SK-N-MC (cell line): ENCODE measurements around the gene PDP2.

Source experiments
- DNase-seq: peaks from one replicate; pipeline ENCODE4 v3.0.0-alpha.2; 2011; ENCODE audit warnings: low read depth, low spot score
- H3K27ac ChIP-seq: fragments of 200-600 bp; sonication (generic); 2 replicates; pipeline ENCODE4 v1.5.1; 2016; ENCODE audit warnings: mixed run types
- H3K36me3 ChIP-seq: fragments of 200-600 bp; sonication (generic); 2 replicates; pipeline ENCODE4 v1.6.1; 2017; ENCODE audit warnings: antibody characterized with exemption, low read length, mixed read lengths; ENCODE audit not compliant: insufficient read depth
- H3K4me3 ChIP-seq: fragments of 200-600 bp; sonication (generic); 2 replicates; pipeline ENCODE4 v1.5.1; 2016
- H3K9ac ChIP-seq: fragments of 200-600 bp; sonication (generic); 2 replicates; pipeline ENCODE4 v1.8.0; 2017; ENCODE audit warnings: mixed run types, mixed read lengths; ENCODE audit not compliant: insufficient read length
- H3K9me3 ChIP-seq: fragments of 200-600 bp; sonication (generic); 2 replicates; pipeline ENCODE4 v1.6.1; 2017; ENCODE audit warnings: low read depth, mild to moderate bottlenecking, antibody characterized with exemption, low read length, moderate library complexity, mixed read lengths
- EZH2 ChIP-seq: fragments of 200-600 bp; sonication (generic); IDR thresholded peaks from one replicate; pipeline ENCODE4 v1.6.1; 2017; ENCODE audit warnings: antibody characterized with exemption
- FOXP2 ChIP-seq: optimal IDR thresholded peaks from 2 replicates; pipeline ENCODE3; 2011; ENCODE audit warnings: mild to moderate bottlenecking, moderate library complexity; ENCODE audit not compliant: insufficient read depth; ENCODE audit errors: extremely low read length, control extremely low read depth
- POLR2AphosphoS5 ChIP-seq: IDR thresholded peaks from 2 replicates; pipeline ENCODE4 v1.6.1; 2012; ENCODE audit warnings: mild to moderate bottlenecking, low read depth, low read length, borderline replicate concordance

The PDP2 gene

GRCh38 chr16:66850115-66850815, 30.1 kb upstream of the PDP2 start:
- Histone ChIP-seq H3K27ac (no peak overlapping the region), H3K4me3 (no peak overlapping the region), H3K9ac (no peak overlapping the region), H3K9me3 (no peaks in the 10 kb centered on the region), H3K36me3 (no peaks in the 10 kb centered on the region)
- no peak for DNase-seq
- TF ChIP-seq FOXP2 (no peak), POLR2AphosphoS5 (no peak), EZH2 (no peak)

GRCh38 chr16:66851166-66851964, 28.9 kb upstream of the PDP2 start:
- H3K36me3 ChIP-seq = no peaks in the 10 kb centered on the region
- no peaks in the 10 kb centered on the region for H3K9me3 ChIP-seq
- DNase-seq = no peak
- no peak overlapping the region for H3K4me3 ChIP-seq
- H3K9ac ChIP-seq = no peak overlapping the region
- TF ChIP-seq POLR2AphosphoS5 (no peak), EZH2 (no peak), FOXP2 (no peak)
- H3K27ac ChIP-seq = no peak overlapping the region

GRCh38 chr16:66853261-66854139, 26.8 kb upstream of the PDP2 start:
- H3K4me3 ChIP-seq = no peak overlapping the region
- H3K36me3 ChIP-seq = no peaks in the 10 kb centered on the region
- no peak overlapping the region for H3K27ac ChIP-seq
- H3K9ac ChIP-seq = no peak overlapping the region
- no peak for DNase-seq
- no peaks in the 10 kb centered on the region for H3K9me3 ChIP-seq
- TF ChIP-seq POLR2AphosphoS5 (no peak), EZH2 (no peak), FOXP2 (no peak)

- Histone ChIP-seq H3K4me3 (no peak overlapping the region), H3K27ac (no peak overlapping the region), H3K9ac (no peak overlapping the region), H3K36me3 (no peaks in the 10 kb centered on the region), H3K9me3 (no peaks in the 10 kb centered on the region)
- TF ChIP-seq FOXP2 = no peak
- no peak for TF ChIP-seq POLR2AphosphoS5
- no peak for TF ChIP-seq EZH2
- DNase-seq = no peak
Measured at GRCh38 chr16:66856184-66856730, 24.1 kb upstream of the PDP2 start.

GRCh38 chr16:66856801-66857200, 23.5 kb upstream of the PDP2 start:
- no peak overlapping the region for H3K4me3 ChIP-seq
- no peak overlapping the region for H3K27ac ChIP-seq
- H3K36me3 ChIP-seq = no peaks in the 10 kb centered on the region
- H3K9ac ChIP-seq = no peak overlapping the region
- TF ChIP-seq EZH2 = no peak
- TF ChIP-seq FOXP2 = no peak
- no peak for TF ChIP-seq POLR2AphosphoS5
- DNase-seq = no peak
- H3K9me3 ChIP-seq = no peaks in the 10 kb centered on the region

- Histone ChIP-seq H3K9ac (no peak overlapping the region), H3K36me3 (no peaks in the 10 kb centered on the region), H3K9me3 (no peaks in the 10 kb centered on the region), H3K27ac (no peak overlapping the region), H3K4me3 (no peak overlapping the region)
- TF ChIP-seq POLR2AphosphoS5 (no peak), EZH2 (no peak), FOXP2 (no peak)
- DNase-seq = no peak
Measured at GRCh38 chr16:66857437-66857836, 22.9 kb upstream of the PDP2 start.

GRCh38 chr16:66858740-66859396, 21.4 kb upstream of the PDP2 start:
- no peaks in the 10 kb centered on the region for H3K9me3 ChIP-seq
- DNase-seq = no peak

More at GRCh38 chr16:66858740-66859396, 21.4 kb upstream of the PDP2 start:
- no peak overlapping the region for H3K9ac ChIP-seq
- H3K4me3 ChIP-seq = no peak overlapping the region
- no peak overlapping the region for H3K27ac ChIP-seq
- no peaks in the 10 kb centered on the region for H3K36me3 ChIP-seq
- TF ChIP-seq FOXP2 = no peak
- no peak for TF ChIP-seq POLR2AphosphoS5
- no peak for TF ChIP-seq EZH2
